T-helper 1 cell treated with Interleukin-12 subunit alpha and Interleukin-12 subunit beta and Interleukin-4 antibody, amounts not matched to agents 30 μg/mL and 1 μg/mL, for 36 hours (primary cell): Measurements from ENCODE around the gene AMELX.

ENCODE experiments used
- H3K27ac Mint-ChIP-seq: one replicate; pipeline ENCODE4 v1.8.0; 2021; ENCODE audit warnings: mild to moderate bottlenecking, mixed read lengths
- H3K27me3 Mint-ChIP-seq: one replicate; pipeline ENCODE4 v1.8.0; 2021; ENCODE audit warnings: low read depth, mixed read lengths
- H3K36me3 Mint-ChIP-seq: one replicate; pipeline ENCODE4 v1.8.0; 2021; ENCODE audit warnings: low read depth, mixed read lengths
- H3K4me1 Mint-ChIP-seq: one replicate; pipeline ENCODE4 v1.8.0; 2021; ENCODE audit warnings: low read depth, mixed read lengths
- H3K4me3 Mint-ChIP-seq: one replicate; pipeline ENCODE4 v1.8.0; 2021; ENCODE audit warnings: mild to moderate bottlenecking, moderate library complexity, mixed read lengths
- H3K9me3 Mint-ChIP-seq: one replicate; pipeline ENCODE4 v1.8.0; 2021; ENCODE audit warnings: mixed read lengths

The AMELX gene

GRCh38 chrX:11293113-11293512 is at the start of gene AMELX:
TSS of gene AMELX (plus strand) at chrX:11293413. CDS start at chrX:11294789, 1,376 bp downstream.
- no peaks in the 10 kb centered on the region for H3K4me1 Mint-ChIP-seq
- H3K27ac Mint-ChIP-seq: no peak within 1 kb of the TSS
- H3K36me3 Mint-ChIP-seq: no peaks in the 10 kb centered on the region
- H3K4me3 Mint-ChIP-seq: no peak within 1 kb of the TSS
- no peaks in the 10 kb centered on the region for H3K9me3 Mint-ChIP-seq
- no peaks in the 10 kb centered on the region for H3K27me3 Mint-ChIP-seq

GRCh38 chrX:11244636-11245035 is 48.6 kb upstream of the AMELX start:
- no peaks in the 10 kb centered on the region for H3K4me1 Mint-ChIP-seq
- no peaks in the 10 kb centered on the region for H3K36me3 Mint-ChIP-seq
- no peaks in the 10 kb centered on the region for H3K9me3 Mint-ChIP-seq
- H3K27ac Mint-ChIP-seq: no peak overlapping the region
- no peak overlapping the region for H3K4me3 Mint-ChIP-seq
- H3K27me3 Mint-ChIP-seq: no peaks in the 10 kb centered on the region

- Mint-ChIP-seq H3K9me3 (no peaks in the 10 kb centered on the region), H3K4me3 (no peak overlapping the region), H3K36me3 (no peaks in the 10 kb centered on the region), H3K27ac (no peak overlapping the region), H3K4me1 (no peaks in the 10 kb centered on the region), H3K27me3 (no peaks in the 10 kb centered on the region)
Observed at GRCh38 chrX:11254417-11255109, 38.6 kb upstream of the AMELX start.

GRCh38 chrX:11257290-11257689 is 35.9 kb upstream of the AMELX start:
- no peaks in the 10 kb centered on the region for H3K9me3 Mint-ChIP-seq
- H3K36me3 Mint-ChIP-seq: no peaks in the 10 kb centered on the region
- no peak overlapping the region for H3K4me3 Mint-ChIP-seq
- H3K27me3 Mint-ChIP-seq: no peaks in the 10 kb centered on the region
- H3K27ac Mint-ChIP-seq: no peak overlapping the region
- no peaks in the 10 kb centered on the region for H3K4me1 Mint-ChIP-seq

GRCh38 chrX:11257711-11258110 is 35.5 kb upstream of the AMELX start:
- Mint-ChIP-seq H3K9me3 (no peaks in the 10 kb centered on the region), H3K4me1 (no peaks in the 10 kb centered on the region)

GRCh38 chrX:11259437-11259836 is 33.8 kb upstream of the AMELX start:
- no peaks in the 10 kb centered on the region for H3K4me1 Mint-ChIP-seq
- no peaks in the 10 kb centered on the region for H3K36me3 Mint-ChIP-seq
- H3K9me3 Mint-ChIP-seq: no peaks in the 10 kb centered on the region
- H3K27me3 Mint-ChIP-seq: no peaks in the 10 kb centered on the region
- H3K27ac Mint-ChIP-seq: no peak overlapping the region
- no peak overlapping the region for H3K4me3 Mint-ChIP-seq

More at GRCh38 chrX:11257711-11258110, 35.5 kb upstream of the AMELX start:
- Mint-ChIP-seq H3K27me3 (no peaks in the 10 kb centered on the region), H3K27ac (no peak overlapping the region), H3K4me3 (no peak overlapping the region), H3K36me3 (no peaks in the 10 kb centered on the region)

GRCh38 chrX:11261260-11261659 is 32.0 kb upstream of the AMELX start:
- H3K36me3 Mint-ChIP-seq: no peaks in the 10 kb centered on the region
- H3K9me3 Mint-ChIP-seq: no peaks in the 10 kb centered on the region
- no peak overlapping the region for H3K4me3 Mint-ChIP-seq
- H3K4me1 Mint-ChIP-seq: no peaks in the 10 kb centered on the region
- H3K27me3 Mint-ChIP-seq: no peaks in the 10 kb centered on the region
- no peak overlapping the region for H3K27ac Mint-ChIP-seq

- no peak overlapping the region for H3K27ac Mint-ChIP-seq
- H3K4me1 Mint-ChIP-seq: no peaks in the 10 kb centered on the region
- no peaks in the 10 kb centered on the region for H3K27me3 Mint-ChIP-seq
- H3K4me3 Mint-ChIP-seq: no peak overlapping the region
- H3K36me3 Mint-ChIP-seq: no peaks in the 10 kb centered on the region
- H3K9me3 Mint-ChIP-seq: no peaks in the 10 kb centered on the region
Observed at GRCh38 chrX:11264925-11265324, 28.3 kb upstream of the AMELX start.

- Mint-ChIP-seq H3K9me3 (no peaks in the 10 kb centered on the region), H3K27me3 (no peaks in the 10 kb centered on the region), H3K4me1 (no peaks in the 10 kb centered on the region), H3K36me3 (no peaks in the 10 kb centered on the region), H3K27ac (no peak overlapping the region), H3K4me3 (no peak overlapping the region)
Observed at GRCh38 chrX:11265352-11265751, 27.9 kb upstream of the AMELX start.

GRCh38 chrX:11266573-11267003 is 26.6 kb upstream of the AMELX start:
- Mint-ChIP-seq H3K36me3 (no peaks in the 10 kb centered on the region), H3K4me1 (no peaks in the 10 kb centered on the region), H3K27ac (no peak overlapping the region), H3K27me3 (no peaks in the 10 kb centered on the region), H3K4me3 (no peak overlapping the region), H3K9me3 (no peaks in the 10 kb centered on the region)

- Mint-ChIP-seq H3K36me3 (no peaks in the 10 kb centered on the region), H3K27ac (no peak overlapping the region), H3K9me3 (no peaks in the 10 kb centered on the region), H3K4me1 (no peaks in the 10 kb centered on the region), H3K27me3 (no peaks in the 10 kb centered on the region), H3K4me3 (no peak overlapping the region)
Observed at GRCh38 chrX:11267425-11267824, 25.8 kb upstream of the AMELX start.

- no peaks in the 10 kb centered on the region for H3K9me3 Mint-ChIP-seq
Observed at GRCh38 chrX:11269006-11269405, 24.2 kb upstream of the AMELX start.

GRCh38 chrX:11269996-11270395 is 23.2 kb upstream of the AMELX start:
- Mint-ChIP-seq H3K36me3 (no peaks in the 10 kb centered on the region), H3K9me3 (no peaks in the 10 kb centered on the region), H3K27ac (no peak overlapping the region), H3K27me3 (no peaks in the 10 kb centered on the region), H3K4me3 (no peak overlapping the region), H3K4me1 (no peaks in the 10 kb centered on the region)

More at GRCh38 chrX:11269006-11269405, 24.2 kb upstream of the AMELX start:
- Mint-ChIP-seq H3K36me3 (no peaks in the 10 kb centered on the region), H3K27ac (no peak overlapping the region), H3K27me3 (no peaks in the 10 kb centered on the region), H3K4me1 (no peaks in the 10 kb centered on the region), H3K4me3 (no peak overlapping the region)

- Mint-ChIP-seq H3K27ac (no peak overlapping the region), H3K9me3 (no peaks in the 10 kb centered on the region), H3K4me1 (no peaks in the 10 kb centered on the region), H3K36me3 (no peaks in the 10 kb centered on the region), H3K27me3 (no peaks in the 10 kb centered on the region), H3K4me3 (no peak overlapping the region)
Observed at GRCh38 chrX:11272290-11272689, 20.9 kb upstream of the AMELX start.

GRCh38 chrX:11272863-11273262 is 20.4 kb upstream of the AMELX start:
- Mint-ChIP-seq H3K27ac (no peak overlapping the region), H3K4me3 (no peak overlapping the region), H3K27me3 (no peaks in the 10 kb centered on the region), H3K9me3 (no peaks in the 10 kb centered on the region), H3K4me1 (no peaks in the 10 kb centered on the region), H3K36me3 (no peaks in the 10 kb centered on the region)

GRCh38 chrX:11273544-11273943 is 19.7 kb upstream of the AMELX start:
- Mint-ChIP-seq H3K27ac (no peak overlapping the region), H3K27me3 (no peaks in the 10 kb centered on the region), H3K36me3 (no peaks in the 10 kb centered on the region), H3K4me1 (no peaks in the 10 kb centered on the region), H3K9me3 (no peaks in the 10 kb centered on the region), H3K4me3 (no peak overlapping the region)
